ENCODE measurements around the gene GRM3. TPM values are rescaled to one million over a fixed set of nuclear protein-coding genes. Genes with fewer than 3 reads are reported as not detected.

Gene GRM3
- total and polyA plus RNA-seq, 2 of the 13 experiments (the other 11 are each of a cell fraction or from before 2014, with no cell fraction given): not detected

GRCh38 chr7:86846494-86847190 lies 202.9 kb downstream of the GRM3 start (continued):
- TF ChIP-seq ZSCAN20 (CRISPR knock-in tag; IDR thresholded peaks at IDR 0.05; ENCODE audit: borderline replicate concordance): no peak
- TF ChIP-seq ZXDC (CRISPR knock-in tag; IDR thresholded peaks at IDR 0.05): no peak
- peak; percentile 71; the same call in 1 of the 2 replicates for TF ChIP-seq SALL1 (CRISPR knock-in tag; IDR thresholded peaks at IDR 0.05)
- TF ChIP-seq IRF9 (CRISPR knock-in tag; IDR thresholded peaks at IDR 0.05; ENCODE audit: borderline replicate concordance): peak; percentile 36; the same call in 1 of the 2 replicates
- no peak for TF ChIP-seq ZNF274 (CRISPR knock-in tag; IDR thresholded peaks at IDR 0.05)
- 0 out of 2 replicates have a peak, but pooled peaks have one; percentile 26 for TF ChIP-seq ZNF574 (CRISPR knock-in tag; IDR thresholded peaks at IDR 0.05)
- TF ChIP-seq FOSL1 (CRISPR knock-in tag; IDR thresholded peaks at IDR 0.05; ENCODE audit: borderline replicate concordance): peak; percentile 89
- TF ChIP-seq ZNF644 (CRISPR knock-in tag; IDR thresholded peaks at IDR 0.05; ENCODE audit: low read depth): peak; percentile 79
- no peak for TF ChIP-seq PRDM4 (CRISPR knock-in tag; IDR thresholded peaks at IDR 0.05; ENCODE audit: borderline replicate concordance)
- no peak for TF ChIP-seq ZBTB38 (CRISPR knock-in tag; IDR thresholded peaks at IDR 0.05)
- TF ChIP-seq HDAC1 (CRISPR knock-in tag; IDR thresholded peaks at IDR 0.05): peak; percentile 73
- TF ChIP-seq NFYB (CRISPR knock-in tag; IDR thresholded peaks at IDR 0.05): no peak
- TF ChIP-seq HHEX (CRISPR knock-in tag; IDR thresholded peaks at IDR 0.05): peak; percentile 96
- TF ChIP-seq ZC3H13 (CRISPR knock-in tag; IDR thresholded peaks at IDR 0.05): no peak
- no peak for TF ChIP-seq ZNF747 (CRISPR knock-in tag; IDR thresholded peaks at IDR 0.05; ENCODE audit: borderline replicate concordance)
- TF ChIP-seq PAF1 (CRISPR knock-in tag; IDR thresholded peaks at IDR 0.05): no peak
- TF ChIP-seq KLF6 (CRISPR knock-in tag; IDR thresholded peaks at IDR 0.05): peak; percentile 84; the same call in 1 of the 2 replicates
- no peak for TF ChIP-seq GPBP1L1 (CRISPR knock-in tag; IDR thresholded peaks at IDR 0.05)
- no peak for TF ChIP-seq ZSCAN30 (CRISPR knock-in tag; IDR thresholded peaks at IDR 0.05)
- TF ChIP-seq MEIS2 (CRISPR knock-in tag; IDR thresholded peaks at IDR 0.05): 0 out of 2 replicates have a peak, but pooled peaks have one; percentile 61

Measured in HepG2 (cell line).